ENCODE data around the gene TMEM205. TPM values are rescaled to one million over a fixed set of nuclear protein-coding genes. Genes with fewer than 3 reads are reported as not detected.
"Not testable (repeated sequence)": the region's sequence is repeated elsewhere in the genome, so short reads cannot be mapped to it uniquely, and the experiment has no call there.

Gene TMEM205
- total RNA-seq, 3 donors from 2014 or later = 33.5 to 38.9 (median 33.7) TPM

GRCh38 chr19:11361037-11361770 is 15.1 kb upstream of the TMEM205 start:
- DNase-seq = no peak
- peaks cover 2% of the 10 kb centered on the region for H3K27me3 Mint-ChIP-seq (ENCODE audit: low read depth)
- peaks cover 2% of the 10 kb centered on the region for H3K4me1 Mint-ChIP-seq (ENCODE audit: low read depth)
- H3K4me3 Mint-ChIP-seq = no peak overlapping the region
- ATAC-seq = no peak
- peaks cover 3% of the 10 kb centered on the region for H3K36me3 Mint-ChIP-seq (ENCODE audit: insufficient read depth)
- no peaks in the 10 kb centered on the region for H3K9me3 Mint-ChIP-seq

- H3K9me3 Mint-ChIP-seq = no peaks in the 10 kb centered on the region
- H3K4me3 Mint-ChIP-seq = no peak overlapping the region
- ATAC-seq = no peak
- peaks cover under 1% of the 10 kb centered on the region for H3K36me3 Mint-ChIP-seq (ENCODE audit: insufficient read depth)
- H3K4me1 Mint-ChIP-seq (ENCODE audit: low read depth) = peaks cover 10% of the 10 kb centered on the region
- DNase-seq = no peak
- peaks cover 5% of the 10 kb centered on the region for H3K27me3 Mint-ChIP-seq (ENCODE audit: low read depth)
Observed at GRCh38 chr19:11359421-11359820, 13.4 kb upstream of the TMEM205 start.

- no peak overlapping the region for H3K4me3 Mint-ChIP-seq
- no peaks in the 10 kb centered on the region for H3K9me3 Mint-ChIP-seq
- H3K27me3 Mint-ChIP-seq (ENCODE audit: low read depth) = peaks cover 5% of the 10 kb centered on the region
- no peaks in the 10 kb centered on the region for H3K36me3 Mint-ChIP-seq (ENCODE audit: insufficient read depth)
- ATAC-seq (no peak), DNase-seq (no peak)
- H3K4me1 Mint-ChIP-seq (ENCODE audit: low read depth) = peaks cover 10% of the 10 kb centered on the region
Observed at GRCh38 chr19:11356676-11357550, 10.8 kb upstream of the TMEM205 start.

- Mint-ChIP-seq H3K36me3 (ENCODE audit: insufficient read depth) (no peaks in the 10 kb centered on the region), H3K27me3 (ENCODE audit: low read depth) (peaks cover 5% of the 10 kb centered on the region), H3K4me3 (peak overlapping the region; percentile 64), H3K9me3 (no peaks in the 10 kb centered on the region), H3K4me1 (ENCODE audit: low read depth) (peaks cover 10% of the 10 kb centered on the region)
- DNase-seq (no peak), ATAC-seq (no peak)
Observed at GRCh38 chr19:11356074-11356397, 10.0 kb upstream of the TMEM205 start.

GRCh38 chr19:11355160-11356073 is 9.3 kb upstream of the TMEM205 start, which contains the start of gene PLPPR2:
TSS of gene PLPPR2 (plus strand) at chr19:11355432. CDS start at chr19:11357674, 2,242 bp downstream.
- no peaks in the 10 kb centered on the region for H3K36me3 Mint-ChIP-seq (ENCODE audit: insufficient read depth)
- ATAC-seq = peak; percentile 95 to 96
- peaks cover 10% of the 10 kb centered on the region for H3K4me1 Mint-ChIP-seq (ENCODE audit: low read depth)
- peak; percentile 74 for DNase-seq
- H3K9me3 Mint-ChIP-seq = no peaks in the 10 kb centered on the region
- peak within 1 kb of the TSS; percentile 64 for H3K4me3 Mint-ChIP-seq
- peaks cover 5% of the 10 kb centered on the region for H3K27me3 Mint-ChIP-seq (ENCODE audit: low read depth)

GRCh38 chr19:11354102-11354501 is 8.0 kb upstream of the TMEM205 start:
- not testable (repeated sequence) for H3K9me3 Mint-ChIP-seq; H3K4me1 Mint-ChIP-seq (ENCODE audit: low read depth); H3K36me3 Mint-ChIP-seq (ENCODE audit: insufficient read depth)

GRCh38 chr19:11349171-11349570 is 3.1 kb upstream of the TMEM205 start:
- H3K4me3 Mint-ChIP-seq = no peak overlapping the region
- no peaks in the 10 kb centered on the region for H3K9me3 Mint-ChIP-seq
- no peak for ATAC-seq

More at GRCh38 chr19:11354102-11354501, 8.0 kb upstream of the TMEM205 start:
- H3K4me3 Mint-ChIP-seq; DNase-seq; ATAC-seq; H3K27me3 Mint-ChIP-seq (ENCODE audit: low read depth): not testable (repeated sequence)

GRCh38 chr19:11347546-11348039 is 1.5 kb upstream of the TMEM205 start:
- ATAC-seq (no peak), DNase-seq (no peak)

More at GRCh38 chr19:11349171-11349570, 3.1 kb upstream of the TMEM205 start:
- DNase-seq = no peak
- Mint-ChIP-seq H3K27me3 (ENCODE audit: low read depth) (no peaks in the 10 kb centered on the region), H3K36me3 (ENCODE audit: insufficient read depth) (peaks cover 2% of the 10 kb centered on the region), H3K4me1 (ENCODE audit: low read depth) (peaks cover 26% of the 10 kb centered on the region)

GRCh38 chr19:11345122-11345803 is 805 bp downstream of the TMEM205 start:
- no peaks in the 10 kb centered on the region for H3K27me3 Mint-ChIP-seq (ENCODE audit: low read depth)
- no peaks in the 10 kb centered on the region for H3K9me3 Mint-ChIP-seq
- no peak for ATAC-seq
- H3K36me3 Mint-ChIP-seq (ENCODE audit: insufficient read depth) = peaks cover 2% of the 10 kb centered on the region
- peaks cover 26% of the 10 kb centered on the region for H3K4me1 Mint-ChIP-seq (ENCODE audit: low read depth)
- peak overlapping the region; percentile 97 for H3K4me3 Mint-ChIP-seq
- DNase-seq = no peak

More at GRCh38 chr19:11347546-11348039, 1.5 kb upstream of the TMEM205 start:
- H3K36me3 Mint-ChIP-seq (ENCODE audit: insufficient read depth) = peaks cover 2% of the 10 kb centered on the region
- no peaks in the 10 kb centered on the region for H3K9me3 Mint-ChIP-seq
- peak overlapping the region; percentile 97 for H3K4me3 Mint-ChIP-seq
- H3K27me3 Mint-ChIP-seq (ENCODE audit: low read depth) = no peaks in the 10 kb centered on the region
- H3K4me1 Mint-ChIP-seq (ENCODE audit: low read depth) = peaks cover 26% of the 10 kb centered on the region

- ATAC-seq (no peak), DNase-seq (no peak)
- peaks cover 43% of the 10 kb centered on the region for H3K4me1 Mint-ChIP-seq (ENCODE audit: low read depth)
- H3K36me3 Mint-ChIP-seq (ENCODE audit: insufficient read depth) = no peaks in the 10 kb centered on the region
- H3K27me3 Mint-ChIP-seq (ENCODE audit: low read depth) = no peaks in the 10 kb centered on the region
- H3K4me3 Mint-ChIP-seq = no peak overlapping the region
- no peaks in the 10 kb centered on the region for H3K9me3 Mint-ChIP-seq
Observed at GRCh38 chr19:11342429-11342828, 3.6 kb downstream of the TMEM205 start.

- not testable (repeated sequence) for H3K27me3 Mint-ChIP-seq (ENCODE audit: low read depth); DNase-seq; ATAC-seq; H3K9me3 Mint-ChIP-seq
- H3K4me1 Mint-ChIP-seq (ENCODE audit: low read depth) = peaks cover 27% of the 10 kb centered on the region
- peak overlapping the region; percentile 77 for H3K4me3 Mint-ChIP-seq
- peaks cover 13% of the 10 kb centered on the region for H3K36me3 Mint-ChIP-seq (ENCODE audit: insufficient read depth)
Observed at GRCh38 chr19:11340099-11340467, 6.0 kb downstream of the TMEM205 start.

- no peaks in the 10 kb centered on the region for H3K27me3 Mint-ChIP-seq (ENCODE audit: low read depth)
- peak; percentile 70 for DNase-seq
- H3K9me3 Mint-ChIP-seq = peaks cover 6% of the 10 kb centered on the region
- H3K4me1 Mint-ChIP-seq (ENCODE audit: low read depth) = peaks cover 25% of the 10 kb centered on the region
- H3K36me3 Mint-ChIP-seq (ENCODE audit: insufficient read depth) = peaks cover 14% of the 10 kb centered on the region
- ATAC-seq = peak; percentile 96 to 98
- H3K4me3 Mint-ChIP-seq = peak within 1 kb of the TSS; percentile 77
Observed at GRCh38 chr19:11339254-11340098, 6.6 kb downstream of the TMEM205 start, which contains the start of gene RAB3D. TSS of gene RAB3D (minus strand) at chr19:11339657. CDS start at chr19:11337399, 2,258 bp downstream.
